ENCODE data around the gene SLC35F6.
A peak's percentile ranks its signal among the peaks of the same experiment; 100 is the strongest.
"Not testable (repeated sequence)": the region's sequence is repeated elsewhere in the genome, so short reads cannot be mapped to it uniquely, and the experiment has no call there.

SLC35F6 gene

DNA sequence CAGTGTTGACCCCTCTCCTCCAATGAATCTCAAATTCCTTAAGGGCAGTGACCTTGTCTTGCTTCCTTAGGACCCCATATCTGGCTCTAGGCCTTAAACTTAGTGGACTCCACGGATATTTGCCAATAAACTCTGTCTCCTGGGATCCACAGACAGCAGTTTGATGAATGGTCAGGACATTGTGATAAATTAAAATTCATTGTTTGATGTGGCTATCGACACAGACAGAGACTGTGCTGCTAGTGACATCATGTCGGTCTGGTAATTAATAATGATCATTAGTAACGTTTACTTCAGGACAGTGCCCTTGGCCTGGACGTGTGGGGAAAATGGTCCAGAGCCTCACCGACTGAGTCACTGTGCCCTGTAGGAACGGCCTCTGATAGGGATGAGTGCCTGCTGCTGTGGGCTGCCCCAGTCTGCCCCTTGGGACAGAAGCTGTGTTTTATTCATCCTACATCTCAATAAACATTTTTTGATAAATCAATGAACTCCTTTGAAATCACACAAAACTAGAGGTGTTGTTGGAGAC lies 5.2 kb upstream of the SLC35F6 start:
- DNase-seq = no peak

DNA sequence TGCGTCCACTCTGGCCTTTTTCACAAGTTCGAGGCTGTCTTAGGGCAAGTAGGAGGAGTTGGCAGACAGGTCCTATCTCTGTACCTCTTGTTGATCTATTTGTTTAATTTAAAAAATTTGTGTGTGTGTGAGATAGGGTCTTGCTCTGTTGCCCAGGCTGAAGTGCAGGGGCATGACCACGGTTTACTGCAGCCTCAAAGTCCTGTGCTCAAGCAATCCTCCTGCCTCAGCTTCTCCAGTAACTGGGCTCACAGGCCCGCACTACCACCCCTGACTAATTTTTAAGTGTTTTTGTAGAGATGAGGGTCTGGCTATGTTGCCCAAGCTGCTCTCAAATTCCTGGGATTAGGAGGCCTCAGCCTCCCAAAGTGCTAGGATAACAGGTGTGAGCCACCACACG lies 4.2 kb upstream of the SLC35F6 start:
- DNase-seq = no peak

DNA sequence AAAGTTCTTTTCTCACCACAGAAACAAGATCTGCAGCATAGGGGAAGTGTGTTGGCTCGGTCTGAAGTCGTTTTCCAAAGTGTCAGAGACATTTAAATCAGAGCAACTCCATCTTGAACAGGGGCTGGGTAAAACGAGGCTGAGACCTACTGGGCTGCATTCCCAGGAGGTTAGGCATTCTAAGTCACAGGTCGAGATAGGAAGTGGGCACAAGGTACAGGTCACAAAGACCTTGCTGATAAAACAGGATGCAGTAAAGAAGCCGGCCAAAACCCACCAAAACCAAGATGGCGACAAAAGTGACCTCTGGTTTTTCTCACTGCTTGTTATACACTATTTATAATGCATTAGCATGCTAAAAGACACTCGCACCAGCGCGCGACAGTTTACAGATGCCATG lies 3.1 kb upstream of the SLC35F6 start:
- not testable (repeated sequence) for DNase-seq

DNA sequence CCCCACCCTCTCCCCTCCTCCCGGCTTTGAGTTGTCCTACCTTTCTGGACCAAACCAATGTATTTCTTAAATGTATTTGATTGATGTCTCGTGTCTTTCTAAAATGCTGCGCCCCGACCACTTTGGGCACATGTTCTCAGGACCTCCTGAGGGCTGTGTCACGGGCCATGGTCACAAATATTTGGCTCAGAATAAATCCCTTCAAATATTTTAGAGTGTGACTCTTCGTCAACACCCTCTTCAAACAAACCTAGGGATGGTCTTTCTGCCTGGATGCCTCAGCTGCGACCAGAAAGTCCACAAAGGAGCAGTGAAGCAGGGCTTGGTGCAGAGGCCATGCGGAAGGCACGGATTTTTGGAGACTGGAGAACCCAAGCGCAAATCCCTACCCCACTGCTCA lies 1.1 kb upstream of the SLC35F6 start:
- DNase-seq = no peak

DNA sequence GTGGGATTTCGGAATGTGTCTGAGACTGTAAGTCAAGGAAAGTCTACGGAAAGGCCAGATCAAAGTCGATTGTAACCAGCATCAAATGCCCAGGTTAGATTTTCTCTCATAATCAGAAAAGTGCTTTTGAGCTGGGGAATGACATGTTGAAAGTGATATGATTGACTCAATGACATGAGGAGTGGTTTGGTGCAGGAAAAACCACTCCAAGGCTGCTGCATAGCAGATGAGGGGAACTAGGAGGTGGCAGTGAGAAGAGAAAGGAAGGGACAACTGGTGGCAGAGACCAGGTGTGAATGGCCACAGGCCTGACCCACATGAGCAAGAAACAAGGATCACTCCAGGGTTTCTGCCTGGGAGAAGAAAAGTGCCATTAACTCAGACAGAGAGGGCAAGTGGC lies 822 bp downstream of the SLC35F6 start:
- no peak for DNase-seq

DNA sequence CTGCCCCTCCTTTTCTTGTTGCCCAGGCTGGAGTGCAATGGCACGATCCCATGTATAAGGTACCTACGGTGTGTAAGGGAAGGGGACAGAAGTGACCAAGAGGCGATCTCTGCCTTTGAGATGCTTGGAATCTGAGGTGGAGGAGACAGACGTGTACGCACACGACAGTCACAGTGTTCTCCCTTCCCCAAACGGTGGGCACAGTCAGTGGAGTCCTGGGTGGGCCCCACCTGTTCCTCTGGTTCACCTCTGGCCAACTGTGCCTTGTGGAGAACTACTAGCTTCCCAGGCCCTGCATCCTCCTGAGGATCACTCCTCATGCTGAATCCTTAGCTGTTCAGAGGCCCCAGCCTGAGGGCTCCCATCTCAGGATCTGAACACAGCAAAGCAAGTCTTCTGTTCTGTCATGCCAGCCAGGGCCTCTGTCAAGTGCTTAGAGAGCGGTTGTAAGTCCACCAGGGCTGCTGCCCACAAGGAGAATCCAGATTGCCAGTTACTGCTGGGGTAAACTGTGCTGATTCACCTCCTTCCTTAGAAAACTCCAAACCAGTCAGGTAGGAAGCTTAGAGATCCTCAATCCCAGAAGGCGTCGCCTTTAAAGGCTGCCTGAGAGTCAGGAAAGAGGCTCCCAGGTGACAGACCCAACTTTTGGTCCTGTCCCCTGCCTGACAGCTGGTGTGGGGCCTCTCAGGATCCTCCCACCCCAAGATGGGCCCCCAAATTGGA lies 1.6 kb downstream of the SLC35F6 start:
- DNase-seq = no peak

DNA sequence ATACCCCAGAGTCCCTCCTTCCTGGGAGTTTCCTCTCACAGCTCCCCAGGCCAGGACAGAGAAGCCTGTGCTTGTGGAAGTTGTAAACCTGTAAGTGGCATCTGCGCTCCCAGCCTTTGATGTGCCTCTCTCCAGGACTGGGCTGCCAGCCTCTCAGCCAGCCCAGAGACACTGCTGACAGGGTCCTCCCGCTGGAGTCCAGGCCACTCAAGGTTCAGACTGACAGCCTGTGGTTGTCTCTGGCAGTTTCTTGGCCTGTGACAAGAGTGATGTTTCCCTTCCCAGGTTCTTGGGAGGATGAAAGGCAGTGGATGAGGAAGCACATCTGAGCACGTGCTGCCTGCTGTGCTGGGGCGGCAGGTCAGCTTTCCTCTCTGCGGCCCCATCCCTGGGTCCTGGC lies 3.0 kb downstream of the SLC35F6 start:
- DNase-seq = no peak

DNA sequence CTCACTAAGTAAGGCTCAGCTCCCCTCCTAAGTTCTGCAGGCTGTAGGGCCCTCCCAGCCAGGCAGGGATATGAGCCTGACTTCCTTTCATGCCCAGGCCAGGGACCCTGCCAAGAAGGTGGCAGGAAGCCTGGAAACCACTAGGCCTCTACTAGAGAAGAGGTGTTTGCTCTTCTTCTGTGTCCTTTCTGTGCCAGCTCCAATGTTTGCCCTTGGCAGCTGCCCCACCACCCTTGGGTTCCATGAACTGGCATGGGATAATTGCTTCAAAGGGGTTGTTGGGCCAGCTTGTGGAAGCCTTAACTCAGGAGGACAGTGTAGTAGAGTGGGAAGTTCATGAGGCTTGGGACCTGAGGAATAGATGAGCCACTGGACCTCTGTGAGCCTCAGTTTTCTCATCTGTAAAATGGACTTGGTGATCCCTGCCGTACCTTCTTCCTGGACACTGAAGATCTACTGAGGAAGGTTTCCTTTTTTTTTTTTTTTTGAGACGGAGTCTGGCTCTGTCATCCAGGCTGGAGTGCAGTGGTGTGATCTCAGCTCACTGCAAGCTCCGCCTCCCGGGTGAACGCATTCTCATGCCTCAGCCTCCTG lies 3.9 kb downstream of the SLC35F6 start:
- DNase-seq = no peak

DNA sequence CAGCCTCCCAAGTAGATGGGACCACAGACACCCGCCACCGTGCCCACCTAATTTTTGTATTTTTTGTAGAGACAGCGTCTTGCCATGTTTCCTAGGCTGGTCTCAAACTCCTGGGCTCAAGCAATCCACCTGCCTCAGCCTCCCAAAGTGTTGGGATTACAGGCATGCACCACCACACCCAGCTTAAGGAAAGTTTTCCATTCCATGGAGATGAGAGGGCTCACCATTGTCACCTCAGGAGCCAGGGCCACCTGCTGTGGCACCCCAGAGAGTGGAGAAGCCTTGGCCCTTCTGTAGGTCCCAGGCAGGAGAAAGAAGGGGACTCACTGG lies 4.6 kb downstream of the SLC35F6 start:
- DNase-seq = no peak

DNA sequence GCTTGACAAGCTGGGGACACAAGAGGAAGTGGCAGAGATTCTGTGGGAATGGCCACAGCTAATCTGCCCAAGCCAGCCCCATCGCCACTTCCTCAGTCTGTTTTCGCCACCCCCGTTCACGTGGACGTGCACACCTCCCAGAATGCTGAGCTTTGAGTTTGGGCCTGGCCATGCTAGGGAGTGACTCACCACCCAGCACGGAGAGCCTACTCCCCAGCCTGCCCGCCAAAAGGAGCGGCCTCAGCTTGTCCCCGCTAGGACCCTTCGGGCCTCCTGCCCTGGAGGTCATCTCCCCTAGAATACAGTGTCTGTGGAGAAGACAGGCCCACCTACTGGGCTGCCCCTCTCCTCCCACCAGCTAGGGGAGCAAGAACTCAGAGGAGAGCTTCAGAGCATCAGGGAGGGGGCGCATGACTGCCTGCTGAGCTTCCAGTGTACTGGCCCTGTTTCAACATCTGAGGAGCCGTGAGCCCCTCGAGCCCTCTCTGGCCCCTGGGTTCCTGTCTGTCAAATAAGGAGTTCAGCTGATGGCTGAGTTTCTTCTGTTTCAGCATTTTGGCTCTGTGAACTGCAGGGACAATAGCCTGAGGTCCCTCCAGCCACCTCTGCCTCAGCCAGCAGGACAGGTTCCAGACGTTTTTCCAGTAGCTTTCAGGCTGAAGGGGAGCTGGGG lies 5.1 kb downstream of the SLC35F6 start:
- DNase-seq = no peak

DNA sequence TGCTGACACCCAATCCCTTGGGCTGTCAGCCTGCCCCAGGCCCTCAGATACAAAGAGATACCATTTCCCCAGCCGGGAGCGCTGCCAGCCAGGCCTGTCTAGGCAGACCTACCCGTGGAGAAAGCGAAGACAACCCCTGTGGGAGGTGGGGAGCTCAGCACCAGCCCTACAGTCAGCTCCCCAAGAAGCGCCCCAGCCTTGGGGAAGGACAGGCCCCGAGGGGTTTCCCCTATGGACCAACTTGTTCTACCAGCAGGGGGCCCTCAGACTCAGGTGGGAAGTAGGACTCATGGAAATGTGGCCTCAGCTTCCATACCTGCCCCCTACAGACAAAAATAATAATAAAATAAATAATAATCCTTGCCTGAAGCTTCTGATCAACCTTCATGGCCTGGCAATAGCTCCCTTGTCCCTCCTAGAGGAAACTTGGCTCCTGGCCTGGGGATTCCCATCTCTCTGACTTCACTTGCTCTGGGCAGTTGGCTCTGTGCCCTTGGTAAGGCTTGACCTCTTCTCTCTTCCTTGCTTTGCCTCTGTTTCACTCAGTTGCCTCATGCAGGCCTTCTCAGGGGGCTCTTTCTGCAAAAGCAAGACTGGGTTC lies 7.0 kb downstream of the SLC35F6 start:
- no peak for DNase-seq

DNA sequence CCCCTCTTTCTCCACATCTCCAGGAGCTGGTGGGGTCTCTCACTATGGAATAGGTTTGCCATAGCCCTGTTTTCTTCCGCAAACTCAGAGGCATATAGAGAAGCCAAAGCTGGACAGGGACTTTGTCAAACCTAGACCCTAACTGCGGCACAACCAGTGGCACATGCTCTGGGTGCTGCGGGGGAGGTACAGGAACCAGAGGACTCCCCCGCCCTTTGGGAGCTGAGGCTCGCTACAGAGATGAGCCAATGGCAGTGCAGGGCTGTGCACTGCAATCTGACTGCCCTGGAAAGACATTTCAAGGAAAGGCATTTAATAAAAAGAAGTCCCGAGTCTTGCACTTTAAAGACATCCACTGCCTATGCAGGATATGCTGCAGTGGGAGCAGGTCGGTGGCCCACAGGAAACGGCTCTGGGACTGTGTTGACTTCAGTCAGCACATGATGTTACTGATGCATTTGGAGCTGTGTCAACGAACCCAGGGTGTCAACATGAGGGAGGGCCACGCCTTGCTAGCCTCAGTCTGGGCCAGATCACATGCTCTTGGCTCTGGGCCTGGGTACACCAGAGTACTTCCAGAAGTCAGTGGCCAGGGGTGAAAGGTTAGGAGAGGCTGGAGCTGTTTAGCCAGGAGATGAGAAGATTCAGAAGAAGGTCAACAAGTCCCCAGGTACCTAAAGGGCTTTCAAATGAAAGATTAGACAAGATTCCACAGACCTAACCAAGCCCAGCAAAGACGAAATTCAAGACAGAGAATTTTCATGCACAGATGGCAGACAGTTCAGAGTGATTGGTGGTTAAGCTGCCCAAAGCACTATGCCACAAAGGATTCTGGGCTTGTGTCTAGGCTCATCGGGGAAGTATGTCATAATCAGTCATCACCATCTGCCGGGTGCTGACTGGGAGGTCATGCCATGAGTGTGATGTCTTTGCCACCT lies 8.2 kb downstream of the SLC35F6 start:
- DNase-seq = no peak

DNA sequence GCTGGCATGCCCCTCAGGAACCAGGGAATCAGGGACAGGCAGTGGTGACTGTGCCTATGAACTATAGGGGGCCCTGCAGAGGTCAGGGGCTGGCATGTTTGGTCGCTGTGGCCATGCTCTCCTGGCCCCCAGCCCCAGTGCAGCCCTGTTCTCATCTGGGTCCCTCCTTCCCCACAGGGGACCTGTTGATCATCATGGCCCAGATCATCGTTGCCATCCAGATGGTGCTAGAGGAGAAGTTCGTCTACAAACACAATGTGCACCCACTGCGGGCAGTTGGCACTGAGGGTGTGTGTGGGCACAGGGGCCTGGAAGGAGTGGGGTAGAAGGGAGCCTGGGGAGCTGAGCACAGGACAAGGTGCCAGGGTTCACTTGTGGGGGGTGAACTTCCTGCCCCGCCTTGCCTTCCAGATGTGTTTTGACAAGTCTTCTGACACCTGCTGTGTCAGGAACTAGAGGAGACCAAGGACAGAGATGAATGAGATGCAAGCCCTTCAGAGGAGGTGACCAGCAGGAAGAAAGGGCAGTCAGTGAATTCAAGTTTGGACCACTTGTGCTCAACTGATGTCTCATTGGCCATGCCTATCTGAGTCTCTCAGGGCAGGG lies 12.2 kb downstream of the SLC35F6 start:
- no peak for DNase-seq

DNA sequence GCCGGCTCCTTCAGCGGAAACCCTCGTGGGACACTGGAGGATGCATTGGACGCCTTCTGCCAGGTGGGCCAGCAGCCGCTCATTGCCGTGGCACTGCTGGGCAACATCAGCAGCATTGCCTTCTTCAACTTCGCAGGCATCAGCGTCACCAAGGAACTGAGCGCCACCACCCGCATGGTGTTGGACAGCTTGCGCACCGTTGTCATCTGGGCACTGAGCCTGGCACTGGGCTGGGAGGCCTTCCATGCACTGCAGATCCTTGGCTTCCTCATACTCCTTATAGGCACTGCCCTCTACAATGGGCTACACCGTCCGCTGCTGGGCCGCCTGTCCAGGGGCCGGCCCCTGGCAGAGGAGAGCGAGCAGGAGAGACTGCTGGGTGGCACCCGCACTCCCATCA lies 14.0 kb downstream of the SLC35F6 start:
- DNase-seq = no peak

DNA sequence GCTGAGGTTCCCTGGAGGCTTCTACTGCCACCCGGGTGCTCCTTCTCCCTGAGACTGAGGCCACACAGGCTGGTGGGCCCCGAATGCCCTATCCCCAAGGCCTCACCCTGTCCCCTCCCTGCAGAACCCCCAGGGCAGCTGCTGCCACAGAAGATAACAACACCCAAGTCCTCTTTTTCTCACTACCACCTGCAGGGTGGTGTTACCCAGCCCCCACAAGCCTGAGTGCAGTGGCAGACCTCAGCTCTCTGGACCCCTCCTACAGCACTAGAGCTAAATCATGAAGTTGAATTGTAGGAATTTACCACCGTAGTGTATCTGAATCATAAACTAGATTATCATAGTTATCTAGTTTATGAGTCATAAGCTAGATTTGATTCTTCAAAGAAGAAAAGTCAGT lies 14.4 kb downstream of the SLC35F6 start:
- no peak for DNase-seq

DNA sequence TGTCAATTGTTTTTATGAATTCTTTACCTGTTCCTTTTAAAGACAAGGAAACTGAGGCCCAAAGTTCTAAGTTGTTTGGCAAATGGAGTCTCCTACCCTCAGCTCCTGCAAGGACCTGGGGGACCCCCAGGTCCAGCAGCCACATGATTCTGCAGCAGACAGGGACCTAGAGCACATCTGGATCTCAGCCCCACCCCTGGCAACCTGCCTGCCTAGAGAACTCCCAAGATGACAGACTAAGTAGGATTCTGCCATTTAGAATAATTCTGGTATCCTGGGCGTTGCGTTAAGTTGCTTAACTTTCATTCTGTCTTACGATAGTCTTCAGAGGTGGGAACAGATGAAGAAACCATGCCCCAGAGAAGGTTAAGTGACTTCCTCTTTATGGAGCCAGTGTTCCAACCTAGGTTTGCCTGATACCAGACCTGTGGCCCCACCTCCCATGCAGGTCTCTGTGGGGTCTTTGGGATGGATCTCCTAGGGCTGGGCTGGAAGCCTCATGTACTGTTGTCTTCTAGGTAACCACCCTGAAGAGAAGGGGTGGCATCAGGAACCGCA lies 16.2 kb downstream of the SLC35F6 start:
- DNase-seq = no peak

DNA sequence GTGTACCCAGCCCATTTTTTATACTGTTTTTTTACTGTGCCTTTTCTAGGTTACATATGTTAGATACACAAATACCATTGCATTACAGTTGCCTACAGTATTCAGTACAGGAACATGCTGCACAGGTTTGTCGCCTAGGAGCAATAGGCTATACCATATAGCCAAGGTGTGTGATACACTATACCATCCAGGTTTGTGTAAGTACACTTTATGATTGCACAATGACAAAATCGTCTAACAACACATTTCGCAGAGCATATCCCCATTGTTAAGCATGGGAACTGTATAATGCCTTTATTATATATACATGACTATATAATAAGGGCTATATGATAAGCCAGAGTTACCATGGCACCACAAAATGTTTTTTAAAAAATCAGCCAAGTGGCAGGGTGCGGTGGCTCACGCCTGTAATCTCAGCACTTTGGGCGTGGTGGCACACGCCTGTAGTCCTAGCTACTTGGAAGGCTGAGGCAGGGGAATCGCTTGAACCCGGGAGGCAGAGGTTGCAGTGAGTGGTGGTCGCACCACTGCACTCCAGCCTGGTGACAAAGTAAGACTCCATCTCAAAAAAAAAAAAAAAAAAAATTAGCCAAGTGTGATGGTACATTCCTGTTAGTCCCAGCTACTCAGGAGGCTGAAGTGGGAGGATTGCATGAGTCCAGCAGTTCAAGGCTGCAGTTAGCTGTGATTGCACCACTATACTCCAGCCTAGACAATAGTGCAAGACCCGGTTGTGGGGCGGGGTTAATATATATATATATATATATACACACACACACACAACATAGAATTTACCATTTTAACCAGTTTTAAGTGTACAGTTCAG lies 19.0 kb downstream of the SLC35F6 start:
- DNase-seq = no peak

DNA sequence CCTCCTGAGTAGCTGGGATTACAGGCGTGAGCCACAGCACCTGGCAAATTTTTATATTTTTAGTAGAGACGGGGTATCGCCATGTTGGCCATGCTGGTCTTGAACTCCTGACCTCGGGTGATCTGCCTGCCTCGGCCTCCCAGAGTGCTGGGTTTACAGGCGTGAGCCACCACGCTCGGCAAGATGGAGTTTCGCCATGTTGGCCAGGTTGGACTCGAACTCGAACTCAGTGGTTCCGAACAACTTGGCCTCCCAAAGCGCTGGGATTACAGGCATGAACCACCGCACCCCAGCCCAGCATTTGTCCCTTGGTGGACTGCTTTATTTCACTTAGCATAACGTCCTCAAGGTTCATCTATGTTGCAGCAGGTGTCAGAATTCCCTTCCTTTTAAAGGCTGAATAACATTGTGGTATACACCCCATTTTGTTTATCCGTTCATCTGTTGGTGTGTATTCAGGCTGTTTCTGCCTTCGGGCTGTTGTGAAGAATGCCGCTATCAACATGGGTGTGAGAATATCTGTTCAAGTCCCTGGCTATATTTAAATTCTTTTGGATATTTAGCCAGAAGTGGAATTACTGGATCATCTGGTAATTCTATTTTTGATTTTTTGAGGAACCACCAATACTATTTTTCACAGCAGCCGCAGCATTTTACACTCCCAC lies 20.6 kb downstream of the SLC35F6 start:
- no peak for DNase-seq

DNA sequence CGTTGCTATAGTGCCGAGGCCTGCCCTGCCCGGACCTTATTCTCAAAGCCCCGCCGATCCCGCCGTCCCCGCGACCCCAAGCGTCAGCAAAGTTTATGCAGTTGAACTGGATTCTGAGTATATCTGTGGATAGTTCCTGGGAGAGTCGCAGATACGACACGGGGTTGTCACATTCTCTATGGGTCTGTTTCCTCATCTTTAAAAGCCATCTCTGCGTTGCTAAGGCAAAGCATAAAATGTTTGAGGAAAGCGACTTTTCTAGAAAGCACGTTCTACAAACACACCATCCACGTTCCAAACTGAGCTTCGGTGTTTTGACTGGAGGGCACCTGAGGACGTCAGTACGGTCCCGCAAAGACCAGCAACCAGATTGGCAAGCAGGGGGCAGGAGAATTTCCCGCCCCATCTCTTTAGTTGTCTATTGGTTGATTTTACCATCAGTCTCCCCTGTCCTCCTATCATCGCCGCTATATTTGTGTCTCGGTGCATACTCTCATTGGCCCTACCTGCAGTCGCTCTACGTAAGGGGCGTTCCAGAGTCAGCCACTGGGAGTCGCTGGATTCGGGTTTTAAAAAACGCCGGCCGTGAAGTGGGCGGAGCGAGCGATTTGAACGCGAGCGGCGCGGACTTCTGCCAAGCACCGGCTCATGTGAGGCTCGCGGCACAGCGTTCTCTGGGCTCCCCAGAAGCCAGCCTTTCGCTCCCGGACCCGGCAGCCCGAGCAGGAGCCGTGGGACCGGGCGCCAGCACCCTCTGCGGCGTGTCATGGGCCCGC lies 21.5 kb downstream of the SLC35F6 start, which contains the start of gene CENPA:
TSS of gene CENPA (plus strand) at position 626 of the 776 bp plus-strand sequence. CDS start at position 767, 141 bp downstream.
- DNase-seq = peak; percentile 99
